GM18858 (cell line): Measurements from ENCODE around the gene PIANP.

ENCODE experiments used
- ATAC-seq: cut with Tn5 transposase; IDR thresholded peaks from one replicate; pipeline ENCODE4 v1.9.1; 2021; ENCODE audit not compliant: unreplicated experiment

The PIANP gene

DNA sequence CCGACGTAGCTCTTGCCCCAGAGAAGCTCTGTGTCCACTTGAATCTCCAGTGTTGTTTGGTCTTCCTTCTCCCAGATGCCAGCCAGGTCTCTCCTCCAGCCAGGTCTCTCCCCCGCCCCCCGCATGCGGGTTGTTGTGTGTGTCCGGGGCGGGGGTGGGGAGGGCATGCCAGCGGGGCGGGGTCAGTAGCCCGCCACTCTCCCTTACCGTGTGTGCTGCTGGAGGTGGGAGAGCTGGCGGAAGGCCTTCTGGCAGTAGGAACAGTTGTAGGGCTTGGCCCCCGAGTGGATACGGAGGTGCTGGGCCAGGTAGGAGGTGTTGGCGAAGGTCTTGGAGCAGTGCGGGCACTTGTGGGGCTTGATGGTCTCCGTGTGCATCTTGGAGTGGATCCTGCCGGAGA lies 28.5 kb downstream of the PIANP start:
- no peak for ATAC-seq

DNA sequence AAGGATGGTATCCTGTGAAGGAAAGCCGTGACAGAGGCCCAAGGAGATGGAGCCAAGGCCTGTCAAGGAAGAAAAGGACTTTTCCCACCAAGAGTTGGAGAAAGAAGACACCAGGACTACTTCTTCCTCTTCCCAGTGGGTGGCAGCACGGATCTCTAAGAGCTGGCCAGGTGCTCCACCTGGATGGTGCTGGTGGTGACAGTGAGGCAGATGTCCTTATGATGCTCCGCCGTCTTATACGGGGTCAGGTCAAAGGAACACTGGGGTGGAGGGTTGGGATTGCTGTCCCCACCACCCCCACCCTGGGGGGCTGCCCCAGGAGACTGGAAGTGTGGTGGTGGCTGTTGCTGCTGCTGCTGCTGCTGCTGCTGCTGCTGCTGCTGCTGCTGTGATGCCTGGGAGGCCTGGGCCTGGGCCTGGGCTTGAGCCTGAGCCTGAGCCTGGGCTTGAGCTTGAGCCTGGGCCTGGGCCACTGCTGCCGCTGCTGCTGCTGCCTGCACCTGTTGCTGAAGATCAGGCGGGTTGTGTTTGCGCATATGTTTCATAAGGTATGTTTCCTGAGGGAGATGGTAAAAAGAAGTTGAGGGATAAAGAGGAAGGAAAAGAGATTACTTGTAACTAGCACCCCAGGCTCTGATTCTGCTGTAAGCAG lies 32.9 kb downstream of the PIANP start:
- ATAC-seq, result no peak

DNA sequence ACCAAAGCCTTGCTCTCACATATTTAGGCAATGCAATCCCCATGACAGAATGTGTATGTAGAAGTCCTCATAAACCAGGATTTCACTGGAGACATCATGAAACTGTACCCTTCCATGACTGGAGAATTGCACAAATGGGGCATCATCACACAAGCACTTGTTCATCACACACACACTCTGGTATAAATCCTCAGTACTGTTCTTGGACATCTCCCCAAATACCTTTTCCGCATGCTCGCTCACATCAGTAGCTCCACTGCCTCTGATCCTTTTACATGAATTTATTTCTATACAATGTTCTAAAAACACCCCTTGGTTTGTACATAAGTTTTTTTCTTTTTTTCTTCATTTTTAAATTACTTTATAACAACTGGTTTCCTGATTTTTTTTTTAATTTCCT lies 34.4 kb downstream of the PIANP start:
- no peak for ATAC-seq

DNA sequence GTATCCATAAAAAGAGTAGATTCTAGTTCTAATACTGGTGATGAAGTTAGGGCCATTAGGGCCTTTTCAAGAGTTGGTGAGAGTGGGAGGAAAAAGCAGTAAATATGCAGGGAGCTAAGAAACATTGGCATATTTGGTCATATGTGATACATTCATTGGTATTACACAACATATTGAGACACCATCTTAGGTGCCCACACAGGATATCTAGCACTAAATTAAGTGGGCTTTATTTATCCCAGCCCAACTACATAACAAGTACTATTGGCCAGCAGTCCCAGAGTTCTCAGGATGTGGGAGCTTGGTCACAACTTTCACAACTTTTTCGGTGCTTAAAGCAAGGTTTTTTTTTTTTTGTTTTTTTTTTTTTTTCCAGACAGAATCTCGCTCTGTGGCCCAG lies 35.7 kb downstream of the PIANP start:
- no peak for ATAC-seq

DNA sequence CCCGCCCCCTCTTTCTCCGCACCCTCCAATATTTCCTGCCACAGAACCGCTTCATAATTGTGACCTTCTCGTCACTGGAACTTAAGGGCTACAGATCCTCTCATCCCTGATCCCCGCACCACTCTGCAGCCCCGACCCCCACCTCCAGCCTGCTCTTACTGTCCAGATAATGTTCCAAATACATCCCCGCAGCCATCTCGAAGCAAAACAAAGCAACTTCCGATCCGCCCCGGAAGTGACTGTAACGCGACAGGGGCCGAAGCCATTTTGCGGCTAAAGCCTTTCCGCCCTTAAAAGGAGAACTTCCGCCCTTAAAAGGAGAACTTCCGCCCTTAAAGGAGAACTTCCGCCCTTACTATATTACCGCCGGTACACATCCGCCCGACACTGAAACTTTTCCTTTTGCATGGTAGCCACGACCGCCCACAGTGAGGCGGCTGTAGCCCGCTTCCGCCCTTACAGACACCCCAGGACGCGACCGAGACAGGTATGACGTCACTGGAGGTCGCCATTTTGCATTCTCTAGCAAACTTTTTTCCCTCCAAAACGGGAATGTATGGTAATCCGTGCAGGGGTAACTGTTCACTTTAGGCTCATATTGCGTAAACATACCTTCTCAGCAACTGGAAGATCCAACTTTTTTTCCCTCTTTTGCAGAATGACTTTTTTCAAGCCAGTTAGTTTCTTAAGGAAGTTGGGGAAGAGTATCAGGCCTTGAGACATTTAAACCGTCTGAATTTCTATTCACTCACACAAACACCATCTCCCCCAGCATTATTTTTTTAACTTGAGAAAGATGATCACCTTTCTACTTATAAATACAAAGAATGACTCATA lies 37.5 kb downstream of the PIANP start, which contains the start of gene ING4:
TSS of gene ING4 (minus strand) at position 214 of the 837 bp plus-strand sequence. CDS start at position 196, 18 bp downstream.
- peak; percentile 89 for ATAC-seq

DNA sequence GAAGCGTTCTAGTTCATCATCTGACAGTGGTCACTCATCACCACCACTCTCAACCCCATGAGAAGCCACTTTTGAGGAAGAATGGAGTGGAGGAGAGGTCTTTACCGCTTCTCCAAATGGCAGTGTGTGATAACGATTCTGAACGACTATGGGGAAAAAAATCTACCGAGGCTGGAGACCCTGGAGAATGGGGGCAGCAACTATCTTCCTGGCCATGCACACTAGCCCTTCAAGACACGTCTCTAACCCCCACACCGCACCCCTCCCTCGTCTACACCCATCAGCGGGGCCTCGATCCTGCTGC lies 38.1 kb downstream of the PIANP start:
- no peak for ATAC-seq

DNA sequence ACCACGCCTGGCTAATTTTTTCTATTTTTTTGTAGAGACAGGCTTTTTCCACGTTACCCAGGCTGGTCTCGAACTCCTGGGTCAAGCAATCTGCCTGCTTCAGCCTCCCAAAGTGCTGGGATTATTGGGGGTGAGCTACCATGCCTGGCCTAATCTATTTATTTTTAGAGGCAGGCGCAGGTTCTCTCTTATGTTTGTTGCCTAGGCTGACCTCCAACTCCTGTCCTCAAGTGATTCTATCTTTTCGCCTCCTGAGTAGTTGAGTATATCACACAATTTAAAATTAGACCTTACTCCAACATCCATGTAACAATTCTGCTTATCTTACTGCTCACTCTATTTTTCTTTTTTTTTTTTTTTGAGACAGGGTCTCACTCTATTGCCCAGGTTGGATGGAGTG lies 46.6 kb downstream of the PIANP start:
- ATAC-seq, result no peak

DNA sequence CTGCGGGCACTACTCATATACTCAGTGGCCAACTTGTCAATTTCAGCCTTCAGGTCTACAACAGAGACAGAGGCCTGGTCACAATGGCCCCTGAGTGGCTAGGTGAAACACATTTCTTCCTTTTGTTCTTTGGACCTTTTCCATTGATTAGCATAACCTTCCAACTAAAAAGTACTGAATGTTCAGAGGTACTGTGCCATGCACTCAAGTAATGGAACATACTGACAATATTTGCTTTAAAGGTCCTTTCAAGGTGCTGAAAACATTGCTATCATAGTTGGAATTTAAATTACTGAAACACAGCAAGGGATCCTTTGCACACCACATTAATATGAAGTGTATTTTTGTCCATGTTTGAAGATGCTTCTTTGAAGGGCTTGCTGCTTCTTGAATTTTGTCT lies 47.3 kb downstream of the PIANP start:
- ATAC-seq, result no peak

DNA sequence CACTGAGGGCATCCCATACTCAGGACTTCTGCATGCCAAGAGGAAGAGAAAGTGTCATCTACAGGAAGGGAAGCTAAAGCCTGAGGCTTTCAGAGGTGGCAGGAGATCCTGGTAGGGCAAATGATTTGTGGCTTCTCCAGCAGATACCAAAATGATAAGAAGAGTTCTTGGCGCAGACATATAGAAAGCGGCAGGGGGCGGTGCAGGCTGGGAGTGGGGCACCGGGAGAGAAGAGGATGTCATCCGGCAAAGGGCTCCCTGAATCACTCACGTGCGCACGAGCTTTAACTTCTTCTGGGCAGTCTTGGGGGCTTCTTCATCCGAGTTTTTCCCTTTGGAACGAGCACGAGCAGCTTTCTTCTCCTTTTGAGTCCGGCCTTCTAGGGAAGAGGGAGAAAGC lies 48.2 kb downstream of the PIANP start:
- ATAC-seq, result no peak

DNA sequence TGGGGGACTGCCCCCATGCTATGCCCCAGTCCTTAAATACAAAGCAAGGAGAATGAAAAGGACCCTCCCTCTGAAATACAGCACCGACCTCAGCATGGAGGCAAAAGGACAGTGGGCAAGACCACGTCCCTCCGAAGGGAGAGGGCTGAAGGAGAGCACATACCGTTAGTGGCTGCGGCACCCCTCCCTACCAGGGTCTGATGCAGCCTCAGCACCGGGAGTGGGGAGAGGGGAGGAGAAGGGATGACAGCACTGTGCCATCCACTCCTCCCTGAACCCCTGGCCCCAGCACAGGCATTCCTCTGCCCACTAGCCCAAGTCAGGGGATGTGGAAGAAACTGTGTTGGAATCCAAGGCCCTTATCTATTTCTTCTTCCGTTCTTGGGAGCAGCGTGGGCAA lies 49.8 kb downstream of the PIANP start:
- ATAC-seq, result no peak

DNA sequence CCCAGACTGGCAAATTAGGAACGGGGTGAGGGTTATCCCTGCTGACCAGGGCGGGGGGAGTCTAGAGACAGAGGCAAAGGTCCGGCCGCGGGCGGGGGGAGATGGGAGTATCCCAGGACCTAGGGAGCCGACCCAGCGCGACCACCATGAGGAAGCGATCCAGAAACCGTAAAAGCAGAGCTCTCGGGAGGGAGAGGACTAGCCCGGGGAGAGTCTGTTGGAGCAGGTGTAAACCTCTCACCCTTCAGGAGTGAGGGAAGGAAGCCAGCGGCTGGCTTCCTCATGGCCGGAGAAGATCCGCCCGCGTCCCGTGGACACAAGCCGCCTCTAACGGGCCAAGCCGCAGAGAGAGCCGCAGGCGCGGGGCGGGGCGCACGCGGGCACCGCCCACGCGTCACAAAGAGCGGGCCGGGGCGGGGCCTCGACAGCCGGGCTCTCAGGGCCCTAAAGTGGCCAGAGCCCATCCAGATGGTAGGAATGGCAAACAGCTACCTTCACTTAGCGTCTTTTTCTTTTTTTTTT lies 53.5 kb downstream of the PIANP start, which contains the start of gene ACRBP:
TSS of gene ACRBP (minus strand) at position 350 of the 522 bp plus-strand sequence. CDS start at position 284, 66 bp downstream.
- ATAC-seq, result no peak

DNA sequence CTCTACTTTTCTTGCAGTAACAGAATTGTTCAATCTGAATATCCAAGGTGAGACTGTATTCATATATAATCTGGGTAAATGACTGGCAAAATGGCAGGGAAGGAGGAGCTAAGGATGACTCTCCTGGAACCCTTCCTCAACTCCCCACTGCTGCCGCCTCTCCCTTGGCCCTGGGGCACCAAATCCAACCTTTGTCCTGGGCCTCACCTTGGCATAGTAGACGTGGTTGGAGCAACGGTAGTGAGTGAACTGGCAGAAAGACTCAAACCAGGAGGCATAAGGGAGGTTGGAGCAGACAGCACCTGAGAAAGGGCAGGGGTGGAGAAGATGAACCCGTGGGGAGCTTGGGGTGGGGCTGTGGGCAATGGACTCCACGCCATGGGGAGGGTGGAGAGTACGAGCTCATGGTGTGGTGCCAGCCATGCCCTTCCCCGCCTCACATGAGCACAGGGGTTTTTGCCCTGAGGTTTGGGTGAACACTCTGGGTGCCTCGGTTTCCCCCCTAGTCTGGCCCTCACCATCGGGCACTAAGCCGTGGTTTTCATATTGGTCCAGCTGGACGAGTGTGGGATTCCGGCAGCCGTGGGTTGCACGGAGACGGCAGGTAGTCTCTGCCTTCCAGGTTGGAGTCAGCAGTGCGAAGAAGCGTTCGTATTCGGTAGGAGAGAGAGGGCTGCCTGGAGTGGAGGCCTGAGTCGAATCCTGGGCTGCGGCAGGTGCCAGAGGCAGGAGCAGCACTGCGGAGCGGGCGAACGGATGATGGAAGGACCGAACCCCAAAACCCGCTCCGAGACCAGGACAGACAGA lies 54.1 kb downstream of the PIANP start:
- ATAC-seq, result no peak

DNA sequence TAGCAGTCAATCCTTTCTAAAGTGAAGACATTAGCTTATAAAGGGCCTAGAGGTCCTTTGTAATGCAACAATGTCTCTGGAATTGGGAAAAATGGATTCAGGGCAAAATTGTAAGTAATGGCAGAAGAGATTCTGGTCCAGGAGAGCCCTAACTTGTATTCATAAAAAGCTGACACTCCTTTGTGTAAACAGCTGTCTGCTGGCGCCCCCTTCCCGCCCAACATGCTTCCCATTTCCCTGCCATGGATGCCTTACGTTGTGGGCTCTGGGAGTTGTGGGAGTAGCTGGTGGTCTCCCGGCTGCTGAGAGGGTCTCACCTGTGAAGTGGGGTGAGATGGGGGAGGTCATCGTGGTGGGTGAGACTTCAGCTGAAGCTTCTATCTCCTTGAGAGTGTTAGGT lies 55.7 kb downstream of the PIANP start:
- no peak for ATAC-seq

DNA sequence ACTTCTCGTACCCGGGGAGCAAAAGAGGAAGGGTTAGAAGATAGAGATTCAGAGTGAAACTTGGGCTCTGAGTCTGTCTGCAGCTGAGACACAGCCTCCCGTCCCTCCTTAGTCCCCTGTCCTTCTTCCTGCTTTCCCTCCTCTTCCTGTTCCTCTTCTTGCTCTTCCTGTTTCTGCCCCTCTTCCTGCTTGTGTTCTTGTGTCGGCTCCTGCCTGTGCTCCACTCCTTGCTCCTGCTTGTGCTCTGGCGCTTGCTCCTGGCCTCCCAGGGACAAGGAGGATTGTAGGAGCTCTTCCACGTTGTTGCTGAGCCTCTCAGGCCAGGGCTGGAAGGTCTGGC lies 56.4 kb downstream of the PIANP start:
- ATAC-seq, result no peak
